Mesendoderm (in vitro differentiated cells): Measurements from ENCODE around the gene WDR20.
"Not testable (repeated sequence)": the region's sequence is repeated elsewhere in the genome, so short reads cannot be mapped to it uniquely, and the experiment has no call there.

Experiments
- DNase-seq: peaks from one replicate; pipeline ENCODE4 v3.0.0; 2013
- H2AK5ac ChIP-seq: 2 replicates; pipeline ENCODE4 v1.6.1; 2013; ENCODE audit warnings: low read length, inconsistent platforms
- H2BK120ac ChIP-seq: 2 replicates; pipeline ENCODE4 v1.6.1; 2013; ENCODE audit warnings: low read depth, mild to moderate bottlenecking, low read length, moderate library complexity, mixed read lengths
- H2BK15ac ChIP-seq: replicated peaks from 2 replicates; pipeline ENCODE4 v1.6.1; 2013; ENCODE audit warnings: low read depth, mild to moderate bottlenecking, moderate library complexity
- H2BK5ac ChIP-seq: 2 replicates; pipeline ENCODE4 v1.6.1; 2013; ENCODE audit warnings: low read length, inconsistent platforms
- H3K18ac ChIP-seq: 2 replicates; pipeline ENCODE4 v1.6.1; 2013; ENCODE audit warnings: mild to moderate bottlenecking, low read length, mixed read lengths
- H3K23ac ChIP-seq: one replicate; pipeline ENCODE4 v1.6.1; 2013; ENCODE audit warnings: low read length
- H3K27ac ChIP-seq: 2 replicates; pipeline ENCODE4 v1.5.1; 2013; ENCODE audit warnings: low read depth, mild to moderate bottlenecking, inconsistent platforms, low read length, moderate library complexity
- H3K27me3 ChIP-seq: 2 replicates; pipeline ENCODE4 v1.6.1; 2013; ENCODE audit warnings: low read length, control low read depth, mild to moderate bottlenecking, inconsistent platforms; ENCODE audit not compliant: insufficient read depth, poor library complexity
- H3K36me3 ChIP-seq: 2 replicates; pipeline ENCODE4 v1.6.1; 2013; ENCODE audit warnings: low read length, inconsistent platforms; ENCODE audit not compliant: control insufficient read depth, insufficient read depth
- H3K4ac ChIP-seq: one replicate; pipeline ENCODE4 v1.6.1; 2013; ENCODE audit warnings: low read depth, mild to moderate bottlenecking, low read length, moderate library complexity
- H3K4me1 ChIP-seq: 2 replicates; pipeline ENCODE4 v1.6.1; 2013; ENCODE audit warnings: low read depth, low read length, inconsistent platforms; ENCODE audit not compliant: control insufficient read depth
- H3K4me2 ChIP-seq: 2 replicates; pipeline ENCODE4 v1.6.1; 2013; ENCODE audit warnings: low read length
- H3K4me3 ChIP-seq: 2 replicates; pipeline ENCODE4 v1.5.1; 2013; ENCODE audit warnings: mild to moderate bottlenecking, low read length
- H3K56ac ChIP-seq: one replicate; pipeline ENCODE4 v1.6.1; 2013; ENCODE audit warnings: low read length
- H3K79me1 ChIP-seq: 2 replicates; pipeline ENCODE4 v1.6.1; 2013; ENCODE audit warnings: low read length, inconsistent platforms
- H3K79me2 ChIP-seq: 2 replicates; pipeline ENCODE4 v1.6.1; 2013; ENCODE audit warnings: mild to moderate bottlenecking, low read length; ENCODE audit not compliant: control insufficient read depth, insufficient read depth
- H3K9ac ChIP-seq: 2 replicates; pipeline ENCODE4 v1.6.1; 2013; ENCODE audit warnings: low read length, inconsistent platforms
- H4K5ac ChIP-seq: one replicate; pipeline ENCODE4 v1.6.1; 2013; ENCODE audit warnings: low read length
- H4K8ac ChIP-seq: one replicate; pipeline ENCODE4 v1.6.1; 2013; ENCODE audit warnings: low read depth, mild to moderate bottlenecking, control low read depth, low read length, moderate library complexity
- WGBS: extraction: QIAGEN DNeasy Blood & Tissue Kit; methylation state at CpG from one replicate; pipeline ENCODE4 v1.1.7; 2013; ENCODE audit warnings: low lambda C conversion rate, missing lambda C conversion rate; ENCODE audit not compliant: insufficient coverage; ENCODE audit errors: extremely low coverage; 5-methylcytosine and 5-hydroxymethylcytosine counted together

WDR20 gene

DNA sequence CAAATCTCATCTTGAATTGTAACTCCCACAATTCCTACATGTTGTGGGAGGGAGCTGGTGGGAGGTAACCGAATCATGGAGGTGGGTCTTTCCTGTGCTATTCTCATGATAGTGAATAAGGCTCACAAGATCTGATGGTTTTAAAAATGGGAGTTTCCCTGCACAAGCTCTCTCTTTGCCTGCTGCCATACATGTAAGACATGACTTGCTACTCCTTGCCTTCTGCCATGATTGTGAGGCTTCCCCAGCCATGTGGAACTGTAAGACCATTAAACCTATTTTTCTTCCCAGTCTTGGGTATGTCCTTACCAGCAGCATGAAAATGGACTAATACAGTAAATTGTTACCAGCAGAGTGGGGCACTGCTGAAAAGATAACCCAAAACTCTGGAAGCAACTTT is 30.4 kb upstream of the WDR20 start:
- H3K4ac ChIP-seq, H3K79me1 ChIP-seq, H4K5ac ChIP-seq, H3K4me1 ChIP-seq, H3K23ac ChIP-seq, H2BK5ac ChIP-seq, H3K27me3 ChIP-seq, H3K56ac ChIP-seq, H3K9ac ChIP-seq, H3K4me3 ChIP-seq, H2AK5ac ChIP-seq, H2BK120ac ChIP-seq, H3K79me2 ChIP-seq, H3K4me2 ChIP-seq, DNase-seq, H2BK15ac ChIP-seq, H4K8ac ChIP-seq, H3K27ac ChIP-seq, H3K36me3 ChIP-seq, H3K18ac ChIP-seq: not testable (repeated sequence)
- WGBS: no CpG with 5 or more reads among the region's 1 CpG

DNA sequence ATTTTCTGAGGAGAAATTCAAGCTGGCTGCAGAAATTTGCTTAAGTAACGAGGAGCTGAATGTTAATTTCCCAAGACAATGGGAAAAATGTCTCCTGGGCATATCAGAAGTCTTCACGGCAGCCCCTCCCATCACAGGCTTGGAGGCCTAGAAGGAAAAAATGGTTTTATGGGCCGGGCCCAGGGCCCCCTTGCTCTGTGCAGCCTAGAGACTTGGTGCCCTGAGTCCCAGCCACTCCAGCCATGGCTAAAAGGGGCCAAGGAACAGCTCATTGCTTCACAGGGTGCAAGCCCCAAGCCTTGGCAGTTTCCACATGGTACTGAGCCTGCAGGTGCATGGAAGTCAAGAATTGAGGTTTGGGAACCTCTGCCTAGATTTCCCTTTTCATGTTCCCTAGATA is 28.6 kb upstream of the WDR20 start:
- no peaks in the 10 kb centered on the region for H3K27me3 ChIP-seq
- no peak overlapping the region for H2BK5ac ChIP-seq
- H2BK15ac ChIP-seq: no peak overlapping the region
- no peak overlapping the region for H3K4me3 ChIP-seq
- no peak overlapping the region for H3K9ac ChIP-seq
- H3K27ac ChIP-seq: no peak overlapping the region
- no peaks in the 10 kb centered on the region for H3K79me1 ChIP-seq
- no peak overlapping the region for H3K4me2 ChIP-seq
- no peak overlapping the region for H4K8ac ChIP-seq
- no peak overlapping the region for H4K5ac ChIP-seq
- H3K36me3 ChIP-seq: no peaks in the 10 kb centered on the region
- H3K23ac ChIP-seq: no peak overlapping the region
- DNase-seq: no peak
- H3K79me2 ChIP-seq: no peaks in the 10 kb centered on the region
- no peak overlapping the region for H3K56ac ChIP-seq
- H3K4me1 ChIP-seq: no peaks in the 10 kb centered on the region
- no peak overlapping the region for H2AK5ac ChIP-seq
- no peak overlapping the region for H2BK120ac ChIP-seq
- H3K18ac ChIP-seq: no peak overlapping the region
- no peak overlapping the region for H3K4ac ChIP-seq
- no CpG with 5 or more reads among the region's 3 CpGs for WGBS

DNA sequence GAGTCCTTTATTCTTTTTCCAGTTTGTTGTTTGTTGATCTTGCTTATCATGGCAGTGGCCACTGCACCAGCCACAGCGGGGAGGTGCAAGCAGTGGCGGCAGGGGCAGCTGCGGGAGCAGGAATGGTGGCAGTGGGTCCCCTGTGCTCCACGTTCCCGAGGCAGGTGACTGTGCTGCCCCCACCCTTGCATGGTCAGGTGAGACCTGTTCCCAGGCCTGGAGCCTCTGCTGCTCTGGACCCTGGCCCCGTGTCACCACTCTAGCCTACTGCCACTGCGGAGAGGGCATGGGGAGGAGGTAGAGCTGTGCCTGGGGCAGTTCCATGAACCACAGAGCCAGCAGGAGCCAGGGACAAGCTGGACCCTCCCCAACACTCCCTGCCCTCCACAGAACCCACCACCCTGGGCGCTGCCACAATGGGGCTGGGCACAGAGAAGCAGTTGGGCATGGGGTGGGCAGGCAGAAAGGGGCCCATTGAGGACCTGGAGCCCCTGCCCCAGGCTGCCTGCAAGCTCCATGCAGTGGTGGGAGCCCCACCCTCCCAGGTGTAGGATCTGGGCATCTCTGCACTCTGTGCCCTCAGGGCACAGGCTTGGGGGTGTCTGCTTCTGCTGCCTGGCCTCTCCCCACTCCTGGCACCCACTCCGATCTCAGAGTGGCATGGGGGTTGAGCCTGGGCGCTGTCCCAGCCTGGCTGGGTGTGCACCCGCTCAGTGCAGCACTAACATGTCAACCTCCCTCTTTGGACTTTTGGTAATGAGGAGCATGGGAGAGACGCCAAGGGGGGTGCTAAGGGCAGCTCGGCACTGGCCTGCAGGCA is 23.1 kb upstream of the WDR20 start:
- H3K4ac ChIP-seq: no peak overlapping the region
- H3K4me1 ChIP-seq: no peaks in the 10 kb centered on the region
- no peaks in the 10 kb centered on the region for H3K36me3 ChIP-seq
- no peaks in the 10 kb centered on the region for H3K27me3 ChIP-seq
- H3K18ac ChIP-seq: no peak overlapping the region
- H2BK120ac ChIP-seq: no peak overlapping the region
- H3K27ac ChIP-seq: no peak overlapping the region
- no peaks in the 10 kb centered on the region for H3K79me2 ChIP-seq
- no peak overlapping the region for H3K56ac ChIP-seq
- no peaks in the 10 kb centered on the region for H3K79me1 ChIP-seq
- H2BK5ac ChIP-seq: no peak overlapping the region
- no peak for DNase-seq
- no peak overlapping the region for H3K9ac ChIP-seq
- WGBS: no CpG with 5 or more reads among the region's 13 CpGs
- H2AK5ac ChIP-seq: no peak overlapping the region
- H3K4me2 ChIP-seq: no peak overlapping the region
- no peak overlapping the region for H2BK15ac ChIP-seq
- no peak overlapping the region for H3K23ac ChIP-seq
- no peak overlapping the region for H4K5ac ChIP-seq
- H3K4me3 ChIP-seq: no peak overlapping the region
- H4K8ac ChIP-seq: no peak overlapping the region

DNA sequence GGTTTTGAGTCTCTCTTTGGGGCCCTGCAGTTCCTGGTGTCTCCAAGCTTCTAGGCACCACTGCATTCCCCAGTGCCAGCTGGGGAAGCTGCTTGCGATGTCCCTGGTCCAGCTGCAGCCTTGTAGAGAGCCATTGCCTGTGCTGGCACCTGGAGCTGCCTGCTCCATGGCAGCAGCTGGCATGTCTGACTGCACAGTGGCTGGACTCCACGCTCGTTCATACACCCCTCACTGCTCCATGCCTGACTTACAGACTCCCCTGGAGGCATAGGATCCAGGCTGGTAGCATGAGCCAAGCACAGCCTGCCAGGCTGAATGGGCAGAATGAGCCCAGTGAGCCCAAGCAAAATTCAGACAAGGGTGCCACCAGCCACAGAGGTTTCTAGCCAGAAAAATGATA is 21.8 kb upstream of the WDR20 start:
- no peak overlapping the region for H2BK120ac ChIP-seq
- H3K4me2 ChIP-seq: no peak overlapping the region
- H3K36me3 ChIP-seq: no peaks in the 10 kb centered on the region
- no peak overlapping the region for H3K18ac ChIP-seq
- H3K27me3 ChIP-seq: no peaks in the 10 kb centered on the region
- H3K4me3 ChIP-seq: no peak overlapping the region
- H3K79me2 ChIP-seq: no peaks in the 10 kb centered on the region
- H2BK15ac ChIP-seq: no peak overlapping the region
- no peak overlapping the region for H3K4ac ChIP-seq
- H3K56ac ChIP-seq: no peak overlapping the region
- H3K27ac ChIP-seq: no peak overlapping the region
- H3K9ac ChIP-seq: no peak overlapping the region
- no peak overlapping the region for H3K23ac ChIP-seq
- no peak overlapping the region for H4K8ac ChIP-seq
- no CpG with 5 or more reads among the region's 3 CpGs for WGBS
- H2BK5ac ChIP-seq: no peak overlapping the region
- no peak for DNase-seq
- no peaks in the 10 kb centered on the region for H3K4me1 ChIP-seq
- H4K5ac ChIP-seq: no peak overlapping the region
- no peak overlapping the region for H2AK5ac ChIP-seq
- no peaks in the 10 kb centered on the region for H3K79me1 ChIP-seq

DNA sequence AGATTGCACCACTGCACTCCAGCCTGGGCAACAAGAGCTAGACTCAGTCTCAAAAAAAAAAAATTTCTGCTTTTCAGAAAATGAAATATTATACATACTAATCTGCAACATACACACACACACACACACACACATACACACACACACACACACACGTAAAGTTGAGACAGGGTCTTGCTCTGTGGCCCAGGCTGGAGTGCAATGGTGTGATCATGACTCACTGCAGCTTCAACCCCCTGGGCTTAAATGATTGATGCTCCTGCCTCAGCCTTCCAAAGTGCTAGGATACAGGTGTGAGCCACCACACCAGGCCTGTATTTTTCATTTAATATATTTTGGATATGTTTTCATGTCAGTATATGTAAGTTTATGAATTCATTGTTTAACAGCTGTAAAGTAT is 18.8 kb upstream of the WDR20 start:
- Histone ChIP-seq H2BK120ac (no peak overlapping the region), H3K9ac (no peak overlapping the region), H2BK15ac (no peak overlapping the region), H3K27me3 (no peaks in the 10 kb centered on the region), H3K79me1 (no peaks in the 10 kb centered on the region), H3K4ac (no peak overlapping the region), H3K23ac (no peak overlapping the region), H2BK5ac (no peak overlapping the region), H4K8ac (no peak overlapping the region), H3K4me1 (no peaks in the 10 kb centered on the region), H3K18ac (no peak overlapping the region), H3K79me2 (no peaks in the 10 kb centered on the region), H4K5ac (no peak overlapping the region), H3K56ac (no peak overlapping the region), H3K27ac (no peak overlapping the region), H2AK5ac (no peak overlapping the region), H3K4me2 (no peak overlapping the region), H3K4me3 (no peak overlapping the region), H3K36me3 (no peaks in the 10 kb centered on the region)
- WGBS: no CpG with 5 or more reads among the region's 1 CpG
- no peak for DNase-seq

DNA sequence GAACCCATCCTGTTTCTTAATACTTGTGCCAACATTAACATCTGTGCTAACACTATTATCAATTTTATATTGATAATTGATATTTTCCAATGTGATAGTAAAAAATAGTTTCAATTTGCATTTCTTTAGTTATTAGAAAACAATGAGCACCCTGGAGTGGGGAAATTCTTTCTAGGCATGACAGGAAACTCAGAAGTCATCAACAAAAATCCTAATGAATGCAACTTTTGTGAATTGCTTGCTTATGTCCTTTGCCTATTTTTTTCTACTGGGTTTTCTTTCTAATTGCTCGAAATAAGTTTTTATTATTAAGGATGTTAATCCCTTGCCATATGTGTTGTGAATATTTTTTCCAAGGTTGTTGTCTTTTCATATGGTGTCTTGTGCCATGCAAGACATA is 18.1 kb upstream of the WDR20 start:
- Histone ChIP-seq H3K23ac (no peak overlapping the region), H2BK120ac (no peak overlapping the region), H4K5ac (no peak overlapping the region), H3K27ac (no peak overlapping the region), H3K79me2 (no peaks in the 10 kb centered on the region), H2AK5ac (no peak overlapping the region), H3K4me3 (no peak overlapping the region), H3K4ac (no peak overlapping the region), H2BK15ac (no peak overlapping the region), H3K4me1 (peaks cover 2% of the 10 kb centered on the region), H2BK5ac (no peak overlapping the region), H3K56ac (no peak overlapping the region), H3K9ac (no peak overlapping the region), H3K4me2 (no peak overlapping the region), H3K79me1 (no peaks in the 10 kb centered on the region), H3K27me3 (no peaks in the 10 kb centered on the region), H4K8ac (no peak overlapping the region), H3K18ac (no peak overlapping the region), H3K36me3 (no peaks in the 10 kb centered on the region)
- no CpG with 5 or more reads among the region's 1 CpG for WGBS
- DNase-seq: no peak
